Caco-2 (cell line): ENCODE measurements around the gene TSHR. TPM values are rescaled to one million over a fixed set of nuclear protein-coding genes. Genes with fewer than 3 reads are reported as not detected.
A peak's percentile ranks its signal among the peaks of the same experiment; 100 is the strongest.

Experiments
- BruUV-seq: library from RNA; stranded (reverse); fragments of 400-500 nt; replicated peaks from 2 replicates; lab custom pipeline; 2021; lab: Mats Ljungman, UMichigan
- CTCF ChIA-PET: fragments of 300-600 bp; sonication (Branson Sonifier 250); formaldehyde crosslinking; loops from one replicate; lab custom pipeline; 2022; ENCODE audit warnings: antibody characterized with exemption; lab: Charles Lee
- POLR2A ChIA-PET: fragments of 300-600 bp; sonication (Branson Sonifier 250); formaldehyde crosslinking; loops from one replicate; lab custom pipeline; 2022; ENCODE audit warnings: antibody characterized with exemption; lab: Charles Lee
- DNase-seq, 2 experiments: peaks; one replicate each; pipeline versions ENCODE4 v3.0.0 to v3.0.0-alpha.2; 2020 to 2022
- H3K27me3 ChIP-seq: replicated peaks from 2 replicates; pipeline ENCODE4 v1.6.0; 2011; ENCODE audit warnings: low read length; ENCODE audit not compliant: control insufficient read depth, insufficient read depth
- H3K36me3 ChIP-seq: 2 replicates; pipeline ENCODE4 v1.5.1; 2011; ENCODE audit warnings: low read length; ENCODE audit not compliant: control insufficient read depth, insufficient read depth
- H3K4me1 ChIP-seq: fragments of 250-450 bp; sonication (Bioruptor Pico); 2 replicates; pipeline ENCODE4 v1.5.1; 2020; ENCODE audit warnings: mild to moderate bottlenecking
- H3K4me3 ChIP-seq: 2 replicates; pipeline ENCODE4 v1.5.1; 2011; ENCODE audit warnings: low read depth, mild to moderate bottlenecking, control low read depth, low read length
- H3K9me3 ChIP-seq: fragments of 250-450 bp; sonication (Bioruptor Pico); 2 replicates; pipeline ENCODE4 v1.5.1; 2020; ENCODE audit warnings: mild to moderate bottlenecking, moderate library complexity
- H3K27ac Mint-ChIP-seq: one replicate; pipeline ENCODE4 v1.8.0; 2022; ENCODE audit warnings: mixed read lengths; ENCODE audit not compliant: unreplicated experiment
- H3K27me3 Mint-ChIP-seq: one replicate; pipeline ENCODE4 v1.8.0; 2022; ENCODE audit warnings: mixed read lengths; ENCODE audit not compliant: insufficient read depth, unreplicated experiment
- H3K36me3 Mint-ChIP-seq: one replicate; pipeline ENCODE4 v1.8.0; 2022; ENCODE audit warnings: mild to moderate bottlenecking, mixed read lengths; ENCODE audit not compliant: insufficient read depth, unreplicated experiment
- H3K4me1 Mint-ChIP-seq: one replicate; pipeline ENCODE4 v1.8.0; 2022; ENCODE audit warnings: low read depth, mixed read lengths; ENCODE audit not compliant: unreplicated experiment
- H3K4me3 Mint-ChIP-seq: one replicate; pipeline ENCODE4 v1.8.0; 2022; ENCODE audit warnings: mild to moderate bottlenecking, moderate library complexity, mixed read lengths; ENCODE audit not compliant: unreplicated experiment
- H3K9me3 Mint-ChIP-seq: one replicate; pipeline ENCODE4 v1.8.0; 2022; ENCODE audit warnings: mixed read lengths; ENCODE audit not compliant: unreplicated experiment
- intact Hi-C: fragments of 100-400 bp; cut with micrococcal nuclease; formaldehyde crosslinking; loops from one replicate; pipeline ENCODE4 v1.10.0; 2022; ENCODE audit not compliant: unreplicated experiment
- total RNA-seq: library from RNA; stranded (reverse); gene quantifications from 2 replicates; pipeline ENCODE4 v1.2.3, GENCODE V29; 2022
- TF ChIP-seq, protein P1 (sequence below), 2 experiments: fragments of 200-600 bp in 1 of 2; IDR thresholded peaks; 1 replicate in 1 of 2; 2 replicates in 1 of 2; pipeline versions ENCODE4 v1.5.1 to v1.8.0; 2011 to 2022; ENCODE audit warnings: antibody characterized with exemption in 1 of 2, control low read depth in 1 of 2, inconsistent platforms in 1 of 2, low read depth in 1 of 2, low read length in 1 of 2, mild to moderate bottlenecking in 1 of 2, moderate library complexity in 1 of 2; ENCODE audit not compliant: insufficient read depth in 1 of 2, severe bottlenecking in 1 of 2, unreplicated experiment in 1 of 2

Gene TSHR
- total RNA-seq, 1 experiment from 2014 or later: not detected

- intact Hi-C loops: no loop called here
- CTCF ChIA-PET: no interaction called here
- H3K4me3 ChIP-seq: no peak overlapping the region
- Mint-ChIP-seq H3K36me3 (peaks cover 4% of the 10 kb centered on the region), H3K4me3 (no peak overlapping the region), H3K9me3 (no peaks in the 10 kb centered on the region), H3K4me1 (peaks cover 7% of the 10 kb centered on the region), H3K27ac (no peak overlapping the region), H3K27me3 (no peaks in the 10 kb centered on the region)
- H3K36me3 ChIP-seq: no peaks in the 10 kb centered on the region
- TF ChIP-seq, protein P1, sequence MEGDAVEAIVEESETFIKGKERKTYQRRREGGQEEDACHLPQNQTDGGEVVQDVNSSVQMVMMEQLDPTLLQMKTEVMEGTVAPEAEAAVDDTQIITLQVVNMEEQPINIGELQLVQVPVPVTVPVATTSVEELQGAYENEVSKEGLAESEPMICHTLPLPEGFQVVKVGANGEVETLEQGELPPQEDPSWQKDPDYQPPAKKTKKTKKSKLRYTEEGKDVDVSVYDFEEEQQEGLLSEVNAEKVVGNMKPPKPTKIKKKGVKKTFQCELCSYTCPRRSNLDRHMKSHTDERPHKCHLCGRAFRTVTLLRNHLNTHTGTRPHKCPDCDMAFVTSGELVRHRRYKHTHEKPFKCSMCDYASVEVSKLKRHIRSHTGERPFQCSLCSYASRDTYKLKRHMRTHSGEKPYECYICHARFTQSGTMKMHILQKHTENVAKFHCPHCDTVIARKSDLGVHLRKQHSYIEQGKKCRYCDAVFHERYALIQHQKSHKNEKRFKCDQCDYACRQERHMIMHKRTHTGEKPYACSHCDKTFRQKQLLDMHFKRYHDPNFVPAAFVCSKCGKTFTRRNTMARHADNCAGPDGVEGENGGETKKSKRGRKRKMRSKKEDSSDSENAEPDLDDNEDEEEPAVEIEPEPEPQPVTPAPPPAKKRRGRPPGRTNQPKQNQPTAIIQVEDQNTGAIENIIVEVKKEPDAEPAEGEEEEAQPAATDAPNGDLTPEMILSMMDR (IDR thresholded peaks at IDR 0.05; ENCODE audit: insufficient read depth in 1 of 2, low read depth in 1 of 2, low read length in 1 of 2, severe bottlenecking in 1 of 2, unreplicated experiment in 1 of 2): no peak
- DNase-seq: no peak
- no peaks in the 10 kb centered on the region for H3K9me3 ChIP-seq
- POLR2A ChIA-PET: no interaction called here
- H3K27me3 ChIP-seq: no peaks in the 10 kb centered on the region
- H3K4me1 ChIP-seq: peaks cover 9% of the 10 kb centered on the region
- BruUV-seq: no TSS peak
Observed at GRCh38 chr14:80940146-80940545, 15.3 kb upstream of the TSHR start.

GRCh38 chr14:80941241-80942185 lies 13.9 kb upstream of the TSHR start, which contains the start of gene CEP128:
TSS of gene CEP128 (minus strand) at chr14:80941738.
- no peaks in the 10 kb centered on the region for H3K9me3 Mint-ChIP-seq

DNA sequence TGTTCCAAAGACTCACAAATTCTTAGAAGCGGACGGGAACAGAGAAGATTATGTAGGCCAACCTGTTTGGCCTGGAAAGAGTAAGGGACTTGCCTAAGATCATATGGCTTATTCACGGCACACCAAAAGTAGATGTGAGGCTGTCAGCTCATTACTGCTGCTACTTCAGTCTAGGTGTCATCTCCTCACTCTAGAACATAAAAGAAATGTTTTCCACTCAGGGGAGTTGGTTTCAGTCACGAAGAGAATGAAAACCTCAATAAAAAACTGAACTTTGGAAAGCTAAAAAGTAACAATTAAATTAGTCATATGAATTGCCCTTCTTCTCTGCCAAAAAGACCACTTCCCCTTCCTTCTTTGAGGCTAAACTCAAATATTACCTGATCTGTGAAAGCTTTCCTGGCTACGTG lies 13.2 kb upstream of the TSHR start:
- Histone ChIP-seq H3K27me3 (no peaks in the 10 kb centered on the region), H3K36me3 (no peaks in the 10 kb centered on the region), H3K4me1 (peaks cover 9% of the 10 kb centered on the region), H3K9me3 (no peaks in the 10 kb centered on the region), H3K4me3 (peak overlapping the region; percentile 32)
- CTCF ChIA-PET: interaction anchor here (1.2 to 1.4 kb wide), 3 partner anchors 13 to 55 kb away, joined by 3 to 4 read pairs (median 3); partner anchors contain the start of gene TSHR
- no TSS peak for BruUV-seq
- intact Hi-C loops: no loop called here
- Mint-ChIP-seq H3K36me3 (peaks cover 4% of the 10 kb centered on the region), H3K9me3 (no peaks in the 10 kb centered on the region), H3K27me3 (no peaks in the 10 kb centered on the region), H3K27ac (peak overlapping the region; percentile 86), H3K4me1 (peaks cover 7% of the 10 kb centered on the region), H3K4me3 (peak overlapping the region; percentile 88)
- POLR2A ChIA-PET: interaction anchor here (0.6 to 1.3 kb wide), 2 partner anchors 111 to 279 kb away, joined by 3 to 4 read pairs; partner anchors contain the start of gene GTF2A1
- DNase-seq: peak in 1 of 2 experiments; percentile 17
- TF ChIP-seq, protein P1 (IDR thresholded peaks at IDR 0.05; ENCODE audit: insufficient read depth in 1 of 2, low read depth in 1 of 2, low read length in 1 of 2, severe bottlenecking in 1 of 2, unreplicated experiment in 1 of 2): no peak

More at GRCh38 chr14:80941241-80942185, 13.9 kb upstream of the TSHR start, which contains the start of gene CEP128:
- Mint-ChIP-seq H3K4me1 (peaks cover 7% of the 10 kb centered on the region), H3K36me3 (peaks cover 4% of the 10 kb centered on the region), H3K4me3 (peak within 1 kb of the TSS; percentile 88), H3K27me3 (no peaks in the 10 kb centered on the region), H3K27ac (peak within 1 kb of the TSS; percentile 86)
- ChIA-PET CTCF (interaction anchor here (0.7 to 1.4 kb wide), 4 partner anchors 14 to 63 kb away, joined by 3 to 4 read pairs (median 3); partner anchors contain the start of gene TSHR), POLR2A (interaction anchor here (0.6 to 1.3 kb wide), 3 partner anchors 17 to 280 kb away, joined by 3 to 4 read pairs (median 3); partner anchors contain the start of gene GTF2A1)
- peak; percentile 96 to 97 for DNase-seq
- TF ChIP-seq, protein P1 (IDR thresholded peaks at IDR 0.05; ENCODE audit: insufficient read depth in 1 of 2, low read depth in 1 of 2, low read length in 1 of 2, severe bottlenecking in 1 of 2, unreplicated experiment in 1 of 2): no peak
- Histone ChIP-seq H3K27me3 (no peaks in the 10 kb centered on the region), H3K36me3 (no peaks in the 10 kb centered on the region), H3K9me3 (no peaks in the 10 kb centered on the region), H3K4me1 (peaks cover 9% of the 10 kb centered on the region), H3K4me3 (peak within 1 kb of the TSS; percentile 81)
- BruUV-seq: TSS peak; percentile 71
- intact Hi-C loops: loop anchor here (1.0 kb wide), 2 partner anchors 13 to 473 kb away; no protein-coding TSS in a partner anchor
